Heart right ventricle (tissue), 16 donors: ENCODE data around the gene MYO1H. TPM values are rescaled to one million over a fixed set of nuclear protein-coding genes. Genes with fewer than 3 reads are reported as not detected.
"Not testable (repeated sequence)": the region's sequence is repeated elsewhere in the genome, so short reads cannot be mapped to it uniquely, and the experiment has no call there.

Experiments used
- ATAC-seq, 8 donors: fragments of 200-7000 bp; cut with Tn5 transposase; one replicate each; pipeline ENCODE4 v1.9.1; 2020; ENCODE audit warnings: mild to moderate bottlenecking in 8 of 8, moderate library complexity in 8 of 8, moderate number of reproducible peaks in 1 of 8
- DNase-seq, 2 donors: peaks; one replicate each; pipeline ENCODE4 v3.0.0-alpha.2; 2020
- H3K27ac ChIP-seq, 10 donors: fragments of 200-600 bp; sonication (generic) in 2 of 10; one replicate each; pipeline versions ENCODE4 v1.5.0 to v1.8.0; 2020 to 2022; ENCODE audit warnings: mild to moderate bottlenecking in 3 of 10
- H3K27me3 ChIP-seq, 7 donors: fragments of 200-600 bp; one replicate each; pipeline ENCODE4 v1.8.0; 2021 to 2022; ENCODE audit warnings: mild to moderate bottlenecking in 2 of 7
- H3K36me3 ChIP-seq, 9 donors: fragments of 200-600 bp; sonication (generic) in 1 of 9; one replicate each; pipeline versions ENCODE4 v1.5.0 to v1.8.0; 2020 to 2022; ENCODE audit warnings: mild to moderate bottlenecking in 2 of 9
- H3K4me1 ChIP-seq, 9 donors: fragments of 200-600 bp; sonication (generic) in 1 of 9; one replicate each; pipeline versions ENCODE4 v1.5.0 to v1.8.0; 2020 to 2022; ENCODE audit warnings: mild to moderate bottlenecking in 4 of 9
- H3K4me3 ChIP-seq, 10 donors: fragments of 200-600 bp; sonication (generic) in 2 of 10; one replicate each; pipeline versions ENCODE4 v1.5.0 to v1.8.0; 2020 to 2022; ENCODE audit warnings: mild to moderate bottlenecking in 7 of 10, moderate library complexity in 2 of 10
- H3K9me3 ChIP-seq, 11 donors: fragments of 200-600 bp in 10 of 11; sonication (generic) in 2 of 11; one replicate each; pipeline versions ENCODE4 v1.5.0 to v1.8.0; 2013 to 2022; ENCODE audit warnings: mild to moderate bottlenecking in 2 of 11, control low read depth in 1 of 11, moderate library complexity in 1 of 11
- WGBS, 2 donors: extraction: QIAGEN DNeasy Blood & Tissue Kit; methylation state at CpG; one replicate each; pipeline ENCODE4 v1.1.7; 2013; ENCODE audit warnings: inconsistent platforms in 1 of 2; 5-methylcytosine and 5-hydroxymethylcytosine counted together
- intact Hi-C, 10 donors: fragments of 100-400 bp; cut with DNase I; formaldehyde crosslinking; loops; one replicate each; pipeline versions ENCODE4 v1.11.1 to v1.14.2; 2022
- polyA plus RNA-seq, 2 donors: library from polyadenylated mRNA; stranded (reverse); fragments of 200-250 nt; gene quantifications; one replicate each; pipeline ENCODE4 v1.2.3, GENCODE V29; 2013
- total RNA-seq, 10 donors: library from RNA; stranded (reverse); fragmentation: NEBNext Ultra II Directional in 3 of 10; extraction: Animal tissue kit (Norgen Biotek cat#: 25700) in 3 of 10; gene quantifications; one replicate each; pipeline versions ENCODE4 v1.2.1 to v1.2.4, GENCODE V29; 2021 to 2023
- TF ChIP-seq, protein P1 (sequence below), 9 donors: fragments of 200-600 bp; sonication (generic) in 2 of 9; IDR thresholded peaks; one replicate each; pipeline versions ENCODE4 v1.5.0 to v1.8.0; 2021 to 2022; ENCODE audit warnings: antibody characterized with exemption in 9 of 9, mild to moderate bottlenecking in 5 of 9, moderate library complexity in 1 of 9
- donor health status: Arrhythmogenic right ventricular cardiomyopathy.
- donor health status: ischemic (EF 13 %, LVEDD 7.1; RV severe dilation, severe dysfunction).
- donor health status: healthy with polysubstance abuse.
- donor health status: DM: no; HTN: yes; CAD: no.
- donor health status: DM: no; HTN: no; CAD: no.
- donor health status: ischemic (EF 25% LVEDD 6.9; RV normal size, moderate dysfunction).
- donor health status: ischemic (EF 25% LVEDD 5.7; RV mildly dilated, moderate dysfunction).
- donor health status: healthy.
- donor health status: DM: yes; HTN: yes; CAD: no.
- donor health status: Ischemic cardiomyopathy.
- donor health status: ischemic (EF 35%, LVEDD 5.7; RV mildly dilated, moderate dysfunction).
- donor health status: nonischemic (EF 11% LVEDD 7.7; RV severe dilation, severe dysfunction).
- donor health status: DM: yes; HTN: yes; CAD: no.
- donor health status: PGD.
- donor health status: ischemic (EF 29% LVEDD 5.4; RV normal size, mild dysfunction).
- donor health status: nonischemic (EF 23%, LVEDD 6.1; RV moderate dilation, normal function).

MYO1H gene
- total and polyA plus RNA-seq, 12 donors: 0.07 to 1.3 (median 0.51) TPM; not detected in 4

DNA sequence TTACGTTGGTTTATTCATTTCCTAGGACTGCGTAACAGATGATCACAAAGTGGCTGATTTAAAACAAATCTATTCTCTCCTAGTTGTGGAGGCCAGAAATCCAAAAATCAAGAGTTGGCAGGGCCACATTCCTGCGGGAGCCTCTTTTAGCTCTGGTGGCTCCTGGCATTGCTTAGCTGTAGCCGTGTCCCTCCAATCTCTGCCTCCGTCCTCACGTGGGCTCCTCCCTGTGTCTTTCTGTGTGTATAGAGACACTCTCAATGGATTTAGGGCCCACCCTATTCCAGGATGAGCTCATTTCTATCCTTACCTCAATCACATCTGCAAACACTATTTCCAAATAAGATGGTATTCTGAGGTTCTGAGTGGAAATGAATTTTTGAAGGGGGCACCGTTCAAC lies 86.9 kb downstream of the MYO1H start:
- Histone ChIP-seq H3K4me3 (no peak overlapping the region), H3K27ac (peak overlapping the region in 1 of 10 donors; percentile 71), H3K9me3 (no peaks in the 10 kb centered on the region), H3K36me3 (peaks cover 0 to 3% (median 0%) of the 10 kb centered on the region in 9 donors), H3K4me1 (peaks cover 0 to 29% (median 12%) of the 10 kb centered on the region in 9 donors), H3K27me3 (no peaks in the 10 kb centered on the region)
- intact Hi-C loops: loop anchor here in 6 of 10 donors (5.0 to 10.0 kb wide), 4 partner anchors 38 to 340 kb away; partner anchors contain the start of genes KCTD10 (in 3 of the 6) and UBE3B (in 3 of the 6)
- TF ChIP-seq, protein P1, sequence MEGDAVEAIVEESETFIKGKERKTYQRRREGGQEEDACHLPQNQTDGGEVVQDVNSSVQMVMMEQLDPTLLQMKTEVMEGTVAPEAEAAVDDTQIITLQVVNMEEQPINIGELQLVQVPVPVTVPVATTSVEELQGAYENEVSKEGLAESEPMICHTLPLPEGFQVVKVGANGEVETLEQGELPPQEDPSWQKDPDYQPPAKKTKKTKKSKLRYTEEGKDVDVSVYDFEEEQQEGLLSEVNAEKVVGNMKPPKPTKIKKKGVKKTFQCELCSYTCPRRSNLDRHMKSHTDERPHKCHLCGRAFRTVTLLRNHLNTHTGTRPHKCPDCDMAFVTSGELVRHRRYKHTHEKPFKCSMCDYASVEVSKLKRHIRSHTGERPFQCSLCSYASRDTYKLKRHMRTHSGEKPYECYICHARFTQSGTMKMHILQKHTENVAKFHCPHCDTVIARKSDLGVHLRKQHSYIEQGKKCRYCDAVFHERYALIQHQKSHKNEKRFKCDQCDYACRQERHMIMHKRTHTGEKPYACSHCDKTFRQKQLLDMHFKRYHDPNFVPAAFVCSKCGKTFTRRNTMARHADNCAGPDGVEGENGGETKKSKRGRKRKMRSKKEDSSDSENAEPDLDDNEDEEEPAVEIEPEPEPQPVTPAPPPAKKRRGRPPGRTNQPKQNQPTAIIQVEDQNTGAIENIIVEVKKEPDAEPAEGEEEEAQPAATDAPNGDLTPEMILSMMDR (IDR thresholded peaks at IDR 0.05): no peak
- no peak for ATAC-seq
- DNase-seq: no peak
- WGBS, 2 donors: 85 to 89% methylated on average over 7 of the region's 7 CpGs

DNA sequence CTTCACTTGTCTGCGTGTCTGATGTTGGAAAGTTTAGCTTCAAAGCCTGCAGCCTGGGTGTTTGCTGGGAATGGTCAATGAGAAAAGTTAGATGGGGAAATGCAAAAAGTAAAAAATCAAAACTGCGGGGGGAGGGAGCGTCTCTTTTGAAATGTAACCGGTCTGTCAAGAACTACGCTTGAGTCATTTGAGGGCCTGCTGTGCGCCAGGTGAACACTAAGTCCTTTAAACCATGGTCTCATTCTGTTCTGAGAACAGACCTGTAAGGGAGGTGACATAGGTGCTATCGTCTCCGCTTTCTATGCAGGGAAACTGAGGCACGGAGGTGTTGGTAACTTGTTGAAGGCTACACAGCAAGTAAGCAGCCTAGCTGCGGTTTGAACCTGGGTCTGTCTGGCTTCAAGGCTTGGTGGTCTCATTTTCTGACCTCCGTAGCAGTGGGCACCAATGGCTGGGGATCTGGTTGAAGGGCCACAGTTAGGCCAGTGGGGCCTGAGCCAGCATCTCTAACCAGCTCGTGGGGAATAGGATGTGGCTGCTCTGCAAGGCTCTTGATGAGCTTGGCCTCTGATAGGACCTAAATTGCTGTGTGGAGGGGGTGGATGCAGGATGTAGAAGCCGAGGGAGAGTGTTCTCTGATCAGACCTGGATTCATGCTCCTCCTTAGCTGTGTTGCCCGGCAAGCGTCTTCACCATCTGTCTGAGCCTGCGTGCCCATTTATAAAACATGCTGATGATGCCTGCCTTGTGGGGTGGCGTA lies 87.9 kb downstream of the MYO1H start:
- Histone ChIP-seq H3K4me3 (no peak overlapping the region), H3K27me3 (no peaks in the 10 kb centered on the region), H3K4me1 (peaks cover 0 to 29% (median 12%) of the 10 kb centered on the region in 9 donors), H3K36me3 (peaks cover 0 to 7% (median 0%) of the 10 kb centered on the region in 9 donors), H3K27ac (peak overlapping the region in 3 of 10 donors; percentile 20 to 32 (median 29)), H3K9me3 (no peaks in the 10 kb centered on the region)
- TF ChIP-seq, protein P1 (IDR thresholded peaks at IDR 0.05): no peak
- WGBS, 2 donors: 80 to 81% methylated on average over 17 of the region's 17 CpGs
- no peak for DNase-seq
- no peak for ATAC-seq
- intact Hi-C loops: loop anchor here in 3 of 10 donors (5.0 to 10.0 kb wide), 3 partner anchors 42 to 339 kb away; partner anchors contain the start of genes KCTD10 (in 1 of the 3) and UBE3B (in 1 of the 3)

DNA sequence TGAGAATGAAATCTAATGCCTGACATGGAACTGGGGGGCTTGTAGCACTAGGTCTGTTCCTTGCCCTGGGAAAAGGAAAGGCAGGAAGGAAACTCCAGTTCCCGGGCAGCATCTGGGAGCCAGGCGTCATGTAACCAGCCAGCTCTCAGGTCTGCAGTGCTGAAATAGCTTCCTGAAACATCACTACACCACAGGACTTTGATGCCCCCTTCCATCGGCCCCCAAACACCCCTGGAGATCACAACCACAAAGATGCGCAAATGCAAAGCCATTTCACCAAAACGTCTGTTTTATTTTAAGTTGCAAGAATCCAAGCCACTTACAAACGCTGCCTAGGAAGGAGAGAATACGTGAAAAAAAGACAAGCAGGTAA lies 88.5 kb downstream of the MYO1H start:
- TF ChIP-seq, protein P1 (IDR thresholded peaks at IDR 0.05): no peak
- Histone ChIP-seq H3K4me1 (peaks cover 0 to 34% (median 12%) of the 10 kb centered on the region in 9 donors), H3K27ac (peak overlapping the region in 3 of 10 donors; percentile 20 to 32 (median 29)), H3K9me3 (no peaks in the 10 kb centered on the region), H3K27me3 (no peaks in the 10 kb centered on the region), H3K4me3 (no peak overlapping the region), H3K36me3 (peaks cover 0 to 7% (median 0%) of the 10 kb centered on the region in 9 donors)
- DNase-seq (no peak), ATAC-seq (no peak)
- intact Hi-C loops: loop anchor here in 3 of 10 donors (5.0 to 10.0 kb wide), 3 partner anchors 41 to 339 kb away; partner anchors contain the start of genes KCTD10 (in 1 of the 3) and UBE3B (in 1 of the 3)
- 58 to 67% methylated on average over 7 of the region's 7 CpGs for WGBS, 2 donors

DNA sequence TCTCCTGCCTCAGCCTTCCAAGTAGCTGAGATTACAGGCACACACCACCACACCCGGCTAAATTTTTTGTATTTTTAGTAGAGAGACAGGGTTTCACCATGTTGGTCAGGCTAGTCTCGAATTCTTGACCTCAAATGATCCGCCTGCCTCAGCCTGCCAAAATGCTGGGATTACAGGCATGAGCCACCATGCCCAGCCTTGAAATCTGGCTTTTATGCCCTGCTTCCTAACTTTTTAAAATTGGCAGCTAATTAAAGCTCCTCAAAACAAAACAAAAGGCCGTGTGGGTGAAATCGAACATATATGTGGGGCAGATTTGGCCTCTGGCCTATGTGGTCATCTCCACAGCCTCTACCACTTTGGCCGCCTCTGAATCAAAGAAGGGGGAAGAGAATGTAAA lies 91.5 kb downstream of the MYO1H start:
- no peak overlapping the region for H3K4me3 ChIP-seq
- H3K27ac ChIP-seq: no peak overlapping the region
- H3K9me3 ChIP-seq: no peaks in the 10 kb centered on the region
- ATAC-seq: no peak
- TF ChIP-seq, protein P1 (IDR thresholded peaks at IDR 0.05): no peak
- no peak for DNase-seq
- peaks cover 0 to 14% (median 0%) of the 10 kb centered on the region in 9 donors for H3K36me3 ChIP-seq
- H3K27me3 ChIP-seq: no peaks in the 10 kb centered on the region
- intact Hi-C loops: loop anchor here in 3 of 10 donors (5.0 to 10.0 kb wide), 3 partner anchors 38 to 336 kb away; partner anchors contain the start of genes KCTD10 (in 1 of the 3) and UBE3B (in 1 of the 3)
- peaks cover 0 to 26% (median 8%) of the 10 kb centered on the region in 9 donors for H3K4me1 ChIP-seq
- WGBS, 2 donors: 90 to 93% methylated on average over 6 of the region's 6 CpGs

DNA sequence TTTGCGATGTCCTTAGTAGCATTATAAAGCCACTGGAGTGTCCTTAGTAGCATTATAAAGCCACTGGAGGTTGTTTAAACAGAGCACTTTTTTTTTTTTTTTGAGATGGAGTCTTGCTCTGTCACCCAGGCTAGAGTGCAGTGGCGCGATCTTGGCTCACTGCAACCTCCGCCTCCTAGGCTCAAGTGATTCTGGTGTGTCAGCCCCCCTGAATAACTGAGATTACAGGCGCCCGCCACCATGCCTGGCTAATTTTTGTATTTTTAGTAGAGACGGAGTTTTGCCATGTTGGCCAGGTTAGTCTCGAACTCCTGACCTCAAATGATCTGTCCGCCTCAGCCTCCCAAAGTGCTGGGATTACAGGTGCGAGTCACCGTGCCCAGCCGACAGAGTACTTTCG lies 92.3 kb downstream of the MYO1H start:
- H3K9me3 ChIP-seq, H3K4me3 ChIP-seq, ATAC-seq, H3K27ac ChIP-seq, H3K27me3 ChIP-seq, DNase-seq: not testable (repeated sequence)
- intact Hi-C loops: loop anchor here in 3 of 10 donors (5.0 to 10.0 kb wide), 3 partner anchors 37 to 335 kb away; partner anchors contain the start of genes KCTD10 (in 1 of the 3) and UBE3B (in 1 of the 3)
- WGBS, 2 donors: 93 to 94% methylated on average over 13 of the region's 13 CpGs
- peaks cover 0 to 22% (median 0%) of the 10 kb centered on the region in 9 donors for H3K36me3 ChIP-seq
- H3K4me1 ChIP-seq: peaks cover 3 to 33% (median 11%) of the 10 kb centered on the region in 9 donors
